ENCODE data around the gene UPK1A.
"Not testable (repeated sequence)": the region's sequence is repeated elsewhere in the genome, so short reads cannot be mapped to it uniquely, and the experiment has no call there.

Gene UPK1A

DNA sequence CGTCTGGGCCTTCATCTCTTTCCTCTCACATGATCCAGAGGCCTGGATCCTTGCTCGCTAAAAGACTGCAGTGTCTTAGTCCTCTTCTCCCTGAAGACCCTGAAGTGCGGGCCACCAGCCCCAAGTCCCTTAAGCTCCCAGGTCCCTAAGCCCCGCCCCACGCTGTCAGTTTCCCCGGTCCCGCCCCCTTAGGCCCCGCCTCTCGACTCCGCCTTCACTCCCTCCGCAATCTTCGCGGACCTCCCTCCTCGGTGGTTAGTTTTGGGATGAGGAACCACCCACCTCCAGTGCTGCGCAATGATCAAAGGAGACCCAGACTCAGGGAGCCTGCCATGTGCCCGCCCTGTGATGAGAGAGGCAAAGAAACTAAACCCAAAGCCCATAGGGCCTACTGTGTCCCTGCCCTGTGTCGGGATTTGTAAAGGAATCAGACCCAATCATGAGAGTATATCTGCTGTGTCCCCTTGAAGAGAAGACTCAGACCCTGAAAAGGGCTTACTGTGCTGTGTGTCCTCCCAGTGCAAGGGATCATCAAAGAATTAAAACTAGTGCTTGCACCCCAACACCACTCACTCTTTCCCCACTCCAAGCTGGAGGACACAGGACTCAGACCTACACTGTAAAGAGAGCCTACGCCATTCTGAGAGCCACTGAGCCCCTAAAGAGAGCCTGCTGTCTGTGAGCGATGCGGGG, 21.2 kb upstream of the UPK1A start:
- DNase-seq (ENCODE audit: low read depth): peak; percentile 57

DNA sequence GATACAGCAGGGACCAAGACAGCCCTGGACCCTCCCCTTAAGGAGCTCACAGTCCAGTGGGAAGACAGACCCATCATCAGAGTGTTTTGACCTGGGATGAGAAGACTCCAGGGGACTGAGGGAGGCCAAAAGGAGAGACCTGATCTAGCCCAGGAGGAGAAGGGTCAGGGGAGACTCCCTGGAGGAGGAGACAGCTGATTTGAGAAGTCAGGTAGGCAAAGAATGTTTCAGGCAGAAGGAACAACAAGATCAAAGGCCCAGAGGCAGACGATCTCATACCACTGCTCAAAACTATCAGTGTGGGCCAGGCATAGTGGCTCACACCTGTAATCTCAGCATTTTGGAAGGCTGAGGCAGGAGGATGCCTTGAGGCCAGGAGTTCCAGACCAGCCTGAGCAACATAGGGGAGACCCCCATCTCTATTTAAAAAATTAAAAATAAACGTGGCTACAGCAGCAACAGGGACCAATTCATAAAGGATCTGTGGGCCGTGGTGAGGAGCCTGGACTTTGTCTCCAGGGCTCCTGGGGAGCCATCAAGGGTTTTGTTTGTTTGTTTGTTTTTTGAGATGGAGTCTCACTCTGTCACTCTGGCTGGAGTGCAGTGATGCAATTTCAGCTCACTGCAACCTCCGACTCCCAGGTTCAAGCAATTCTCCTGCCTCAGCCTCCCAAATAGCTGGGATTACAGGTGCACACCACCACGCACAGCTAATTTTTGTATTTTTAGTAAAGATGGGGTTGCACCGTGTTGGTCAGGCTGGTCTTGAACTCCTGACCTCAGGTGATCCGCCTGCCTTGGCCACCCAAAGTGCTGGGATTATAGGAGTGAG, 20.4 kb upstream of the UPK1A start:
- no peak for DNase-seq (ENCODE audit: low read depth)

DNA sequence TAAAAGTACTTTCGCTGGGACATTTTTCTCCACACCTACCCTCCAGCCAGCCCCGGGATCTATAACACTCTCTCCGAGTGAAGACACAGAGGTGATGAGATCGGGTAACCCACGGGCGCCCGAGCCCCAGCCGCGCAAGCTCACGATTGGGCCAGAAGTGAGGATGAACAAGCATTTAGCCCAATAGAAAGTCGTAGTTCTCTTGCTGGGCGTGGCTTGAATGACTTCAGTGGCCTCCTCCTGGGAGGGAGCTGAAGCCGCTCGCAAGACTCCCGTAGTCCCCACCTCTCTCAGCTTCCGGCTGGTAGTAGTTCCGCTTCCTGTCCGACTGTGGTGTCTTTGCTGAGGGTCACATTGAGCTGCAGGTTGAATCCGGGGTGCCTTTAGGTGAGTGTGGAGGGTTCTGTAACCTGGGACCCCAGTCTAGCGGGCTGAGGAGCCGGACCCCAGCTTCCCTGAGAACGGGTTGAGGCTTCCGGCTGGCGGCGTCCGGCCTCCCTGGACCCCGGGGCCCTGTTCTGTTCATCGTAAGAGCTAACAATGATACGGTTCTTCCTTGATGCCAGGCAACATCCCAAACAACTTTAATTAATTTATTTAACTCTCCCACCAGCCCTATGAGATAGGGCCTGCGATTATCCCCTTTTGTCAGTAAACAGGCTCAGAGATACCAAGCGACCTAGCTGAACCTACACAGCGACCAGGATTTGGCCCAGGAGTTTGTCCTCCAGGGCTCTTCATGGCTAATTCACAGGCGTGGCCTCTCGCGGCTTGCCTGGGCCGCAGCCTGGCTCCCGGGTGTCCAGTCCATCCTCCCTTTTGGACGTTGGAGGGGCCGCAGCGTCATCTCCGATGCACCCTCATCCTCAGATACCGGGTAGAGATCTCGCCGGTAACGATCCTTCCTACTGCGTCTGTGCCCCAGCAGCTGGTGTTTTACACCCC, 18.0 kb upstream of the UPK1A start, which contains the start of gene COX6B1:
TSS of gene COX6B1 (plus strand) at position 307 of the 945 bp plus-strand sequence. CDS start 2,921 bp downstream, outside the sequence.
- peak; percentile 90 for DNase-seq (ENCODE audit: low read depth)

DNA sequence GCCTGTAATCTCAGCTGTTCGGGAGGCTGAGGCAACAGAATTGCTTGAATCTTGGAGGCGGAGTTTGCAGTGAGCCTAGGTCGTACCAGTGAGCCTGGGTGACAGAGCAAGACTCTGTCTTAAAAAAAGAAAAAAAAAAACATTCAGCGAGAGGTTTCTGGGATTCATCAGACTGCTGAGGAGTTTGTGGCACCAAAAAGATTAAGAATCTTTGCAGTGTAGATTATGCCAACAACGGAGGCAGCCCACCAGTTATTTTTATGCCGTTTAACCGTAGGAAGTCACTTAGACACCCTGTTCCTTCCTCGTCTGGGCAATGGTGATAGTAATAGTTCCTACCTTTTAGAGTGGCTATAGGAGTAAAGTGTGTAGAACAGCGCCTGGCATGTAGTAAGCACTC, 15.7 kb upstream of the UPK1A start:
- DNase-seq (ENCODE audit: low read depth): no peak

DNA sequence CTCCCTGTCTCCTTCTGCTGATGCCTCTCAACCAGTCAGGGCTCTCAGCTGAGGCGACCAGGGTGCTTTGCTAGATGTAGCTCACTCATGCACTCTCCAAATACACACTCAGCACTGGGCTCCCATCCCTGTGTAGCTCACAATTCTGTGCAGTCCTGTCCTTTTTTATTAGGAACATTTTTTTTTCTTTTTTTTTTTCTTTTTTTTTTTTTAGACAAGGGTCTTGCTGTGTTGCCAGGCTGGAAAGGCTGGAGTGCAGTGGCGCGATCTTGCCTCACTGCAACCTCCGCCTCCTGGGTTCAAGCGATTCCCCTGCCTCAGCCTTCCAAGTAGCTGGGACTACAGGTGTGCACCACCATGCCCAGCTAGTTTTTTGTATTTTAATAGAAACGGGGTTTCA, 11.5 kb upstream of the UPK1A start:
- not testable (repeated sequence) for DNase-seq (ENCODE audit: low read depth)

DNA sequence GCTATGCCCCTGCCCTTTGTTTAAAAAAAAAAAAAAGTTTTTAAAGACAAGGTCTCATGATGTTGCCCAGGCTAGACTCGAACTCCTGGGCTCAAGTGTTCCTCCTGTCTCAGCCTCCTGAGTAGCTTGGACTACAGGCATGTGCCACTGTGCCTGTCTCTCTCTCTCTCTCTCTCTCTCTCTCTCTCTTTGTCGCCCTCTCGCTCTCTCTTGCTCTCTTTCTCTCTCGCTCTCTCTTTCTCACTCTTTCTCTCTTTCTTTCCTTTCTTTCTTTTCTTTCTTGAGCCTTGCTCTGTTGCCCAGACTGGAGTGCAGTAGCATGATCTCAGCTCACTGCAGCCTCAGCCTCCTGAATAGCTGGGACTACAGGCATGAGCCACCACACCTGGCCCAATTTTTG, 10.7 kb upstream of the UPK1A start:
- DNase-seq (ENCODE audit: low read depth): no peak

DNA sequence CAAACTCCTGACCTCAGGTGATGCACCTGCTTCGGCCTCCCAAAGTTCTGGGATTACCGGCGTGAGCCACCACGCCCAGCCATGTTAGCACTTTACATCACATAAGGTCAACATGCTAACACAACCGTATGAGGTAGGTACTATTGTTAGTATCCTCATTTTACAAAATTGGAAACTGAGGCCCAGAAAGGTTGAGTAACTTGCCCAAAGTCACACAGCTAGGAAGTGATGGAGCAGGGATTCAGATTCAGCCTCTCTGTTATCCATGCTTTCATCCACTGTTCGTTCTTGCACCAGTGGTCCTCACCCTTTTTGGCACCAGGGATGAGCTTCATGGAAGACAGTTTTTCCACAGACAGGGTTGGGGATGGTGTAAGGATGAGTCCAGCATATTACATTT, 9.6 kb upstream of the UPK1A start:
- no peak for DNase-seq (ENCODE audit: low read depth)

DNA sequence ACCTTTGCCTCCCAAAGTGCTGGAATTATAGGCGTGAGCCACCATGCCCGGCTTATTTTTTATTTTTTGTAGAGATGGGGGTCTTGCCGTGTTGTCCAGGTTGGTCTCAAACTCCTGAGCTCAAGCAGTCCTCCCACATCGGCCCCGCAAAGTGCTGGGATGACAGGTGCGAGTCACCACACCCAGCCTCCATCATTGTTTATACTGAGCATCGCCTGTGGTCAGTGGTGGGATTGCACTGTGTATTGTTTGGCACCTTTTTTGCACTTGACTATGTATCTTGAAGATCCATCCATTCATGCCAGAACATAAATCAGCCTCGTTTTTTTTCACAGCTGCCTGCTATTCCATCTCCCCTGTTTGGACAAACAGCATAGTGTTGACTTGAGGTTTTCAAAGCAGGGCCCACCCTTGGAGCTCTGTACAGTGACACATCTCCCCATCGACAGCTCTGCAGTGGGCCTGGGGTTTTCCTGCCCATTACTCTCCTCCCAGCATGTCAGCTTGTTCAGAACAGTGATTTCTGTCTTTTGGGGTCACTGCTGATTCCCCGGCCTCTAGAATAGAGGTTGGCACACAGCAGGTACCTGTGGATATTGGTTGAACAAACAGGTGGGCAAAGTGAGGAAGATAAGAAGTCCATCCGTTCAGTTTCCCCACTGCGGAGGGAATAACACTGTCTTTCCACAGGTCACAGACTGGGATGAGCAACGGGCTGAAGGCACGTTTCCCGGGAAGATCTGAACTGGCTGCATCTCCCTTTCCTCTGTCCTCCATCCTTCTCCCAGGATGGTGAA, 8.2 kb upstream of the UPK1A start:
- no peak for DNase-seq (ENCODE audit: low read depth)

DNA sequence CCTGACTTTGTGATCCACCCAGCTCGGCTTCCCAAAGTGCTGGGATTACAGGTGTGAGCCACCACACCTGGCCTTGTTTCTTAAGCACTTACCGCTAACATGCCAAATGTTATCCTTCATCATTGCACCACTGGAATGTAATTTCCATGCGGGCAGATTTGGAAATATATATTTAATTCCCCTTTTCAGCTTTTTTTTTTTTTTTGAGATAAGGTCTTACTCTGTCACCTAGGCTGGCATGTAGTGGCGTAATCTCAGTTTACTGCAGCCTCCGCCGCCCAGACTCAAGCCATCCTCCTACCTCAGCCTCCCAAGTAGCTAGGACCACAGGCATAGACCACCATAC, 4.3 kb upstream of the UPK1A start:
- no peak for DNase-seq (ENCODE audit: low read depth)

DNA sequence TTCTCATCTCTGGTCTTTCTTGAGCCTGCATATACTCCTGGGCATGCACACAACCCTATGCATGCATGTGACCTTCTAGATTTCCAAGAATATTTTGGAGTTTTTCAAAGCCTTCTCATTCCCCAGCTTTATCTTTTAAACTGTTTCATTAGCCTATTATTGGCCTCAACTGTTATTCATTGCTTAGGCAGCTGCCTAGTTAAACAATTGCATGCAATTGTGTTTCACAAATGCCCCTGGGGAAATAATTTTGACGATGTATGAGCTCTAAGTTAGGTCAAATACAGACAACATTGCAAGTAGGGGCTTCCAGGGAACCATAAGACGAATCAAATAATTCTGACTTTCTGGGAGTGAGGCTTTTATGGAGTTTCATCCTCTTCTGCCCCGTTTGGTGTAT, 2.3 kb upstream of the UPK1A start:
- no peak for DNase-seq (ENCODE audit: low read depth)

DNA sequence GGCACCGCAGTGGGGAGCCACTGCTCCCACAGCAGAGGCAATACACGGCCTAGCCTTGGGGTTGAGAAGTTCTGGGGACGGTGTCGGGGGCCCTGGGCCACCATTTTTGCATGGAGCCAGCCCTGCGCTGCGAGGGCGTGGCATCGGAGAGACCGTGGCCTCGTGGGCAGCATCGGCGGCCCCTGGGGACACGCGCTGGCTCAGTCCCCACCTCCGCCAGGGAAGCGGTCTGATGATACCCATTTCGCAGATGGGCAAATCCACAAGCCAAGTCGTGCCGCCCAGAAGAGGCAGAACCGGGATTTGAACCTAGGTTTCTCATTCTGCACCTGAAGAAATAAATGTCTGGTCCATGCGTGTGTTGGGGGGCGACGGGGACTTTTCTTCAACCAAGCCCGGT, 1.2 kb upstream of the UPK1A start:
- DNase-seq (ENCODE audit: low read depth): no peak

DNA sequence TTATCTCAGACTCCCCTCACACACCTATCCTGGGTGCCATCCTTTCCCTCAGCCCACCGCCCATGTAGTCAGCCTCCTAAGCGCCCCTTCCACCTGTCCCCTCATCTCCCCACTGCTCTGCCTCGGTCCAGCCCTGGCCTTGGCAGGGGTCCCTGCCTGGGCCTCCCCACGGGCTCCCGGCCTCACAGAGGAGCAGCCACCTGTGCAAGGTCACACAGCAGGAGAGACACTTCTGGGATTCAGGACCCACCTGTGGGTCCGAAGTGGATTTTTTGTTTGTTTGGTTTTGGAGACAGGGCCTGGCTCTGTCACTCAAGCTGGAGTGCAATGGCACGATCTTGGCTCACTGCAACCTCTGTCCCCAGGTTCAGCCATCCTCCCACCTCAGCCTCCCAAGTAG, 713 bp upstream of the UPK1A start:
- no peak for DNase-seq (ENCODE audit: low read depth)

DNA sequence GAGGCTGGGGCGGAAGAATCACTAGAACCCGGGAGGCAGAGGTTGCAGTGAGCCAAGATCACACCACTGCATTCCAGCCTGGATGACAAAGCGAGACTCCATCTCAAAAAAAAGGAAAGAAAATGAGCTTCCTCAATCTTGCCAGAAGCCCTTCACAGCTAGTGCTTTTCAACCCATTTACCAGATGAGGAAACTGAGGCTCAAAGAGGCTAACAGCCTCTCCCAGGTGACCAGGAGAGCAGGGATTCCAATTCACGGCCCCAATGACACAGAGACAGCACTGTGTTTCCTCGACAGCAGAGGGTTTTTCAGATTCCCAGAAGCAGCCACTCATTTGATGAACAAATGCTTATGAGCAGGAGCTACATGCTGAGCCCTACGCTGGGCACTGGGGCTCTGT, 3.2 kb downstream of the UPK1A start:
- no peak for DNase-seq (ENCODE audit: low read depth)

DNA sequence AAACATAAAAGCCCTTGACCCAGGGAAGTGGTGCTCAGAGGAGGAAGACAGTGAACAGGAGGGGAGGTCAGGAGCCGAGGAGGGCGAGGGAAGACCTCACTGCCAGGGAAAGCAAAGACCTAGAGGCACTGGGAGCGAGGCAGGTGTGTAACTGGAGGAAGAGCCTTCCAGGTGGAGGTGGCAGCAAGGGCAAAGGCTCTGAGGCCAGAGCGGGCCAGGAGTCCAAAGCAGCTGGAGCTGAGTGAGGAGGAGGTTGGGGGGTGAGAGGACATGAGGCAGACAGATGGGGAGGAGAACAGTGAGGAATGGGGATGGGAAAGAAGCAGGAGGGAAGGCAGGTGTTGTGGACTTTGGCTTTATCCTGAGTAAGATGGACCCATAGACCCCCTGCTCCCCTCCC, 3.7 kb downstream of the UPK1A start:
- DNase-seq (ENCODE audit: low read depth): no peak

DNA sequence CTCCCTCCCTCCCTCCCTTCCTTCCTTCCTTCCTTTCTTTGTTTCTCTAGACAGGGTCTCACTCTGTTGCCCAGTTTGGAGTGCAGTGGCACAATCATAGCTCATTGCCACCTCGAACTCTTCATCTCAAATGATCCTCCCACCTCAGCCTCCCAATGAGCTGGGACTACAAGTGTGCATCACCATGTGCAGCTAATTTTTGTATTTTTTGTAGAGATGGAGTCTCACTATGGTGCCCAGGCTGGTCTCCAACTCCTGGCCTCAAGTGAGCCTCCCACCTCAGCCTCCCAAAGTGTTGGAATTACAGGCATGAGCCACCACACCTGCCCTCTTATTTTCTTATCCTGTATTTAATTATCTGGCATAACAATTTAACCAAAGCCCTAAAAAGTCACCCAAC, 4.4 kb downstream of the UPK1A start:
- DNase-seq (ENCODE audit: low read depth): no peak

DNA sequence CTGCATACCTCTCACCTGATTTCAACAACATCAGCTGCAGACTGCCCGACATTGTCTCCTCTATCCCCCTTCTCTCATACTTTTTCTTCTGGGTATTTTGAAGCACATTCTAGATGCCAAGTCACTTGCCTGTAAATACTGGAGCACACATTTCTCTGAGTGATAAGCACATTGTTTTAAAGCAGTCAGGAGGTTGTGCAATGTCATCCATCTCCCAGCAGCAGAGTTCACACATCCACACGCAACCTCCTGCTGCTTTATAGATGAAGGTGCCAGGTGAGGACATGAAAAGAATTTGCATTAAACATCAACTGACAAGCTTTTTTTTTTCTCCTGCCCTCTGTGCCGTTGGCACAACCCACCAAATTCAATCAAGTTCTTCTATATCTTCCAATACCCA, 5.5 kb downstream of the UPK1A start:
- no peak for DNase-seq (ENCODE audit: low read depth)

DNA sequence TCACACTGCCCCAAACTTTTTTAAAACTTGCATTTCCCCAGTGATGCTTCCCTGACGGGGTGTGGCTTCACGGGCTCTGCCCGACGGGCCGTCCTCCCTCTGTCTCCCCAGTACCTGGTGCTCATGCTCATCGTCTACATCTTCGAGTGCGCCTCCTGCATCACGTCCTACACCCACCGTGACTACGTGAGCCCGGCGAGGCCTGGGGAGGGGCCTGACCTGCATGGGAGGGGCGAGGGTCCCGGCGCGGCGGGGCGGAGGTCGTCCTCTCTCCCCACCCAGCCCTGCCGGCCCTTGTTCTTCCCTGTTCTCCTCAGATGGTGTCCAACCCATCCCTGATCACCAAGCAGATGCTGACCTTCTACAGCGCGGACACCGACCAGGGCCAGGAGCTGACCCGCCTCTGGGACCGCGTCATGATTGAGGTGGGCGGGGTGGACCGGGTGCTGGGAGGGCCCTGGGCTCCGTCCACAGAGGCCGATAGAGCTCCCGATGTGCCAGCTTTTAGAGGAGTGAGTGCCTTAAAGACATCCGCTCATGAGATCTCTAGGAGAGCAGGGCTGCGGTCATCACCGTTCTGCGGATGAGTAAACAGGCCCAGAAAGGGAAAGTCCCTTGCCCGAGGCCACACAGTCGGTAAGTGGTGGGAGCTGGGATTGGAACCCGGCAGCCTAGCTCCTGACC, 6.9 kb downstream of the UPK1A start:
- DNase-seq (ENCODE audit: low read depth): no peak

DNA sequence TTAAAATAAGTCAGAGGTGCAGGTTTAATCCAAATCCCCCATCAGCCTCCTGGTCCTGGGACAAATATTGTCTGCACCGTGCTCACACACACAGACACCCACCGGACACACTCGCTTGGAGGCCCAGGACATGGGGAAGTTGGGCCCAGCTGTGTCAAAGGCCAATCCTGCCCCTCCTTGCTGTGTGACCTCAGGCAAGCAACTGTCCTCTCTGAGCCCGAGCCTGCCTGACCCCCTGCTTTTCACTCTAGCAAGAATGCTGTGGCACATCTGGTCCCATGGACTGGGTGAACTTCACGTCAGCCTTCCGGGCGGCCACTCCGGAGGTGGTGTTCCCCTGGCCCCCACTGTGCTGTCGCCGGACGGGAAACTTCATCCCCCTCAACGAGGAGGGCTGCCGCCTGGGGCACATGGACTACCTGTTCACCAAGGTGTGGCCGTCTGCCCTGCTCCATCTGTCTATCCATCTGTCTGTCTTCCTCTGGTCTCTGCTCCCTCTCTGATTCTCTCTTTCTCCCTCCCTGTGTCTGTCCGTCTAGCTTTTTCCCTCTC, 9.3 kb downstream of the UPK1A start:
- DNase-seq (ENCODE audit: low read depth): no peak

DNA sequence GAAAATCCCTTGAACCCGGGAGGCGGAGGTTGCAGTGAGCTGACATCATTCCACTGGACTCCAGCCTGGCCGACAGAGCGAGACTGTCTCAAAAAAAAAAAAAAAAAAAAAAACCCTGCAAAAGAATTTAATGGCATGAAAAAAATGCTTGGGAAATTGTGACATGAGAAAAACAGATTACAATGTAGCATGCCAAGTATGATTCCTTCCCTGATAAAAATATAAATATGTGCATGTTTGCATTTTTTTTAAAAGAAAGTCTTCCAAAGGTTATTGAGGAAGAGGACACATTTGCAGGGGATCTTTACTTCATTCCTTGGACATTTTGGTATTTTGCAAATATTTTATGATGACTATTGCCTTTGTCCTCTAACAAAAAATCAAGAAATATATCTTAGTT, 23.5 kb downstream of the UPK1A start:
- no peak for DNase-seq (ENCODE audit: low read depth)

DNA sequence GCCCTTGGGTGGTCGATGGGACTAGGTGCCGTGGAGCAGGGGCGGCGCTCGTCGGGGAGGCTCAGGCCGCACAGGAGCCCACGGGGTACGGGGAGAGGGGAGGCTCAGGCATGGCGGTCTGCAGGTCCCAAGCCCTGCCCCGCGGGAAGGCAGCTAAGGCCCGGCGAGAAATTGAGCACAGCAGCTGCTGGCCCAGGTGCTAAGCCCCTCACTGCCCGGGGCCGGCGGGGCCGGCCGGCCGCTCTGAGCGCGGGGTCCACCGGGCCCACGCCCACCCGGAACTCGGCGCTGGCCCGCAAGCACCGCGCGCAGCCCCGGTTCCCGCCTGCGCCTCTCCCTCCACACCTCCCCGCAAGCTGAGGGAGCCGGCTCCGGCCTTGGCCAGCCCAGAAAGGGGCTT, 24.8 kb downstream of the UPK1A start:
- DNase-seq (ENCODE audit: low read depth): not testable (repeated sequence)

DNA sequence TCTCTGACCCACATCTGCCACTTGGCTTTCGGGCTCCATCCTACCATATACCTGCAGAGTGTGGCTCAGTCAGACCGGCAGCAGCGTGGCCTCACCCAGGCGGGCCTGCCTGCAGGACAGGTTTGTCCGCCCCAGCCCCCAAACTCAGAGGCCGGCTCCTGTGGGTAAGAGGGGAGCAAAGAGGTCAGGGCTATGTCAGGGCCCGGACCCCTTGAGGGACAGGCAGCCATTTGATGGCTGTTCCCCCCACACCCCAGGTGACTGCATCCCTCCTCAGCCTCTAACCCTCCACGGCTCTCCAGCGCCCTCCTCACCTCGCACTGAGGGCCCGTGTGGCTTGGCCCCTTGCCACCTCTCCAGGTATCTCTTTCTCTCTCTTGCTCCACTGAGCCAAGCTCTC, 25.7 kb downstream of the UPK1A start:
- no peak for DNase-seq (ENCODE audit: low read depth)

Measured in T-helper 22 cell (primary cell).